AG04449 (cell line): ENCODE results near the gene RPRD2.
A peak's percentile ranks its signal among the peaks of the same experiment; 100 is the strongest.

Source experiments
- CTCF ChIA-PET: fragments of 350-600 bp; formaldehyde crosslinking; extraction: SDS; loops from one replicate; lab custom pipeline; 2021; ENCODE audit warnings: antibody characterized with exemption; lab: Yijun Ruan, JAX
- POLR2A ChIA-PET: fragments of 400-600, 350-600 bp; formaldehyde crosslinking; extraction: SDS; loops from one replicate; lab custom pipeline; 2020; ENCODE audit warnings: antibody characterized with exemption, inconsistent platforms; lab: Yijun Ruan, JAX
- DNase-seq: peaks from one replicate; pipeline ENCODE4 v3.0.0-alpha.2; 2010; ENCODE audit warnings: low read depth, low spot score
- H3K4me3 ChIP-seq: 2 replicates; pipeline ENCODE4 v1.5.1; 2011; ENCODE audit warnings: low read depth, mild to moderate bottlenecking, control low read depth, low read length
- TF ChIP-seq, protein P1 (sequence below): IDR thresholded peaks from one replicate; pipeline ENCODE4 v1.5.1; 2011; ENCODE audit warnings: mild to moderate bottlenecking, moderate library complexity, low read length, control low read depth, inconsistent platforms; ENCODE audit not compliant: insufficient read depth; ENCODE audit errors: missing control alignments

The RPRD2 gene

GRCh38 chr1:150514913-150515327 is 151.0 kb downstream of the RPRD2 start:
- TF ChIP-seq, protein P1, sequence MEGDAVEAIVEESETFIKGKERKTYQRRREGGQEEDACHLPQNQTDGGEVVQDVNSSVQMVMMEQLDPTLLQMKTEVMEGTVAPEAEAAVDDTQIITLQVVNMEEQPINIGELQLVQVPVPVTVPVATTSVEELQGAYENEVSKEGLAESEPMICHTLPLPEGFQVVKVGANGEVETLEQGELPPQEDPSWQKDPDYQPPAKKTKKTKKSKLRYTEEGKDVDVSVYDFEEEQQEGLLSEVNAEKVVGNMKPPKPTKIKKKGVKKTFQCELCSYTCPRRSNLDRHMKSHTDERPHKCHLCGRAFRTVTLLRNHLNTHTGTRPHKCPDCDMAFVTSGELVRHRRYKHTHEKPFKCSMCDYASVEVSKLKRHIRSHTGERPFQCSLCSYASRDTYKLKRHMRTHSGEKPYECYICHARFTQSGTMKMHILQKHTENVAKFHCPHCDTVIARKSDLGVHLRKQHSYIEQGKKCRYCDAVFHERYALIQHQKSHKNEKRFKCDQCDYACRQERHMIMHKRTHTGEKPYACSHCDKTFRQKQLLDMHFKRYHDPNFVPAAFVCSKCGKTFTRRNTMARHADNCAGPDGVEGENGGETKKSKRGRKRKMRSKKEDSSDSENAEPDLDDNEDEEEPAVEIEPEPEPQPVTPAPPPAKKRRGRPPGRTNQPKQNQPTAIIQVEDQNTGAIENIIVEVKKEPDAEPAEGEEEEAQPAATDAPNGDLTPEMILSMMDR, result no peak
- POLR2A ChIA-PET, result interaction anchor here (1.0 to 1.6 kb wide), 5 partner anchors 14 to 46 kb away, joined by 3 to 5 read pairs (median 3); partner anchors contain the start of gene TARS2
- peak overlapping the region; percentile 69 for H3K4me3 ChIP-seq
- DNase-seq, result no peak
- CTCF ChIA-PET, result interaction anchor here (0.9 to 11.8 kb wide), 8 partner anchors 9 to 46 kb away, joined by 3 to 160 read pairs (median 3); no protein-coding TSS in a partner anchor

DNA sequence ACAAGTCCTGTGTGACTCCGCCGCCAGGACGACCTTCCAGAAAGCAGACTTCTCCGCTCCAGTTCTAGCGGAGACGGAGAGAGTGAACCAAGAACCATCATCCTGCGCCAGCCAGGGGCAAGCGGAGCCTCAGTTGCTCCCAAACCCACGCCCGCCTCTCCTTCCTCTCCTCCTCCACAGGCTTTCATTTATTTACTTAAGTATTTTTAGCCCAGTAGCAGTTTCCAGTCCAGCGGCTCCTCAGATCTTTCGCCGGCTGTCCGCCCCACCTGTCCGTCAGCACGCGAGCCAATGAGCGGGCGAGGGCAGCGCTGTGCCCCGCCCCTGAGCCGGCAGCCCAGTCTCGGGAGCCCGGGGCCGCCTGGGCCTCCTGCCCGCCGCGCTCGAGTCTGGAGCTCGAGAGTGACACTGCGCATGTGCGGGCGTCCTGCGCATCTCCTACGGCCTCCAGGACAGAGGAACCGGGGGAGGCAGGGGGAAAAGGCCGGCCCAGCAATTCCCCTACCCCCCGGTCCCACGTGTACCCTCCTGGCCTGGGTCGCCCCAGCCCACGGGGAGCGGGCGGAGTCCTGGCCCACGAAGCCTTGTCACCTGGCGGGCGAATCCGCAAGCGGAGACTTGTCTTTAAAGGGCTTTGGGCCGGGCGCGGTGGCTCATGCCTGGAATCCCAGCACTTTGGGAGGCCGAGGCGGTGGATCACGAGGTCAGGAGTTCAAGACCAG is 151.5 kb downstream of the RPRD2 start, which contains the start of gene FALEC:
TSS of gene FALEC (plus strand) at position 425 of the 722 bp plus-strand sequence.
- H3K4me3 ChIP-seq, result peak within 1 kb of the TSS; percentile 69
- CTCF ChIA-PET, result interaction anchor here (0.6 to 11.8 kb wide), 12 partner anchors 8 to 297 kb away, joined by 3 to 160 read pairs (median 3); partner anchors contain the start of gene TARS2
- DNase-seq, result peak; percentile 56
- TF ChIP-seq, protein P1, result no peak
- POLR2A ChIA-PET, result interaction anchor here (0.9 to 1.6 kb wide), 6 partner anchors 13 to 45 kb away, joined by 3 to 5 read pairs (median 3); partner anchors contain the start of gene TARS2

DNA sequence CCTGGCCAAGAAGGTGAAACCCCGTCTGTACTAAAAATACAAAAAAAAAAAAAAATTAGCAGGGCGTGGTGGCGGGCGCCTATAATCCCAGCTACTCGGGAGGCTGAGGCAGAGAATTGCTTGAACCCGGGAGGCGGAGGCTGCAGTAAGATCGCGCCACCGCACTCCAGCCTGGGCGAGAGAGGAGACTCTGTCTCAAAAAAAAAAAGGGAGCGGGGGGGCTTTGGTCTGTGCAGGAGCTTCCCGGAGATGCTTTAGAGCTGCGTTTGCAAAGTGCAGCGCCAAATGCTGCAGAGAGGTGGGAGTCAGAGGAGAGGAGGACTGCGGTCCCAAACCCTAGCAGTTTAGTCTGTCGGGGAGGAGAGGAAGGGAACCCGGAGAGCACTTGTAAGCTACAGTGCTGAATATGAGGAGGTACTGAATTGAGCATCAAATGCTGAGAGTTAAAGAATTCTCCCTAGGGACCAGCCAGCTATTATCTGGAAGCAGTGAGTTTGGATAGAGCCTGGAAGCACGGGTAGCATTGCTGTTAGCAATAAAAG is 152.2 kb downstream of the RPRD2 start:
- TF ChIP-seq, protein P1, result no peak
- H3K4me3 ChIP-seq, result peak overlapping the region; percentile 69
- POLR2A ChIA-PET, result interaction anchor here (0.9 to 1.6 kb wide), 5 partner anchors 12 to 29 kb away, joined by 3 to 5 read pairs (median 3); partner anchors contain the start of gene TARS2
- CTCF ChIA-PET, result interaction anchor here (0.6 to 11.8 kb wide), 13 partner anchors 11 to 297 kb away, joined by 3 to 160 read pairs (median 3); partner anchors contain the start of gene TARS2
- DNase-seq, result no peak

DNA sequence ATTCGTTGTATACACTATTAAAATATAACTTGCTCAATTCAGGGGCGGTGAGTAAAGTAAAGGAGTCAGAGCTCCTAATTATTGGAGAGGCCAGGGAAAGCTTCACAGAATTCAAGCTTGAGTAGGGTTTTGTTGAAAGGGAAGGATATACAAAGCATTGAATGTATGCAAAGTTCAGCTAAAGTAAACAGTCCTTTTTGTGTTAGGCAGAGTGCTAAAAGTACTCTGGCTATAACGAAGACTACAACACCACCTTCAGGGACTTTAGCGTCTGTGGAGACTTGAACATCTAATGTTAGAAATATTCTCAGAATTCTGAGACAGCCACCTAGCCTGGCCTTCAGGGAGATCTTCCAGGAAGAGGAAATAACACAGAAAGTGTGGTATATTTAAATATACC is 152.7 kb downstream of the RPRD2 start:
- TF ChIP-seq, protein P1, result no peak
- POLR2A ChIA-PET, result interaction anchor here (1.6 kb wide), 1 partner anchor 16 kb away, joined by 3 read pairs; no protein-coding TSS in a partner anchor
- no peak for DNase-seq
- CTCF ChIA-PET, result interaction anchor here (0.9 to 11.8 kb wide), 8 partner anchors 17 to 296 kb away, joined by 3 to 160 read pairs (median 4); partner anchors contain the start of gene TARS2
- peak overlapping the region; percentile 69 for H3K4me3 ChIP-seq

DNA sequence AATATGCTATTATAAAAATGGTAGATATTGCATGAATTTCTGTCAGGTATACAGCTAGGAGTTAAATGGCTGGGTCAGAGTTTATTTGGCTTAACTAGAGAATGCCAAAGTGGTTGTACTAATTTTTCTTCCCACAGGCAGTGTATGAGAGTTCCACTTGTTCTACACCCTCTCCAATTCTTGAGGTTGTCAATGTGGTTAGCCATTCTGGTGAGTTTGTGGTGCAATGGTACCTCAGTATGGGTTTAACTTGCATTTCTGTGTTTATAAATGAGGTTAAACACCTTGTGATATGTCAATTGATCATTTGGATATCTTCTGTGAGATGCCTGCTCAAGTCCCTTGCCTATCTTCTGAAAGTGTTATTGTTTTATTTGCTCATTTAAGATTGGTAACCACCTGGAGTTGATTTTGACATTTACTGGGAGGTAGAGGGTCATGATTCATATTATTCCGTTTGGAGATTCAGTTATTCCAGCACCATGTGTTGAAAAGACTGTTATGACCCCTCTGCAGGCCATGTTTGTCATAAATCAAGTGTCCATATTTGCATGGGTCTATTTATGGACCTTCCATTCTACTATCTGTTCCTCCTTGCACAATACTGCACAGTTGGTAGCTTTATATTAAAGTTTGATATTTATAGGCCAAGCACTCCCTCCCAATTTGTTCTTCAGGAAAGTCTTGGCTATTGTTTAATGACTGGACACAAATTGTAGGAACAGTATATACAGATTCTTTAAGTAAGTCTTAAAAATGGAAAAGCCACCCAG is 157.4 kb downstream of the RPRD2 start:
- no peak overlapping the region for H3K4me3 ChIP-seq
- TF ChIP-seq, protein P1, result no peak
- no peak for DNase-seq
- ChIA-PET CTCF (interaction anchor here (1.0 to 11.8 kb wide), 2 partner anchors 12 to 39 kb away, joined by 3 to 160 read pairs; no protein-coding TSS in a partner anchor), POLR2A (no interaction called here)
